NCI-H2196 (cell line): ENCODE measurements around the gene ELL.

ENCODE experiments used
- DNase-seq: peaks from one replicate; lab custom pipeline; 2025; ENCODE audit not compliant: unreplicated experiment; lab: John Stamatoyannopoulos, UW

ELL gene

GRCh38 chr19:18473003-18473705, 48.7 kb downstream of the ELL start:
- no peak for DNase-seq

GRCh38 chr19:18470787-18471186, 51.1 kb downstream of the ELL start:
- DNase-seq, result no peak

GRCh38 chr19:18469069-18469846, 52.6 kb downstream of the ELL start:
- peak; percentile 34 for DNase-seq

GRCh38 chr19:18468517-18468916, 53.4 kb downstream of the ELL start:
- no peak for DNase-seq

DNA sequence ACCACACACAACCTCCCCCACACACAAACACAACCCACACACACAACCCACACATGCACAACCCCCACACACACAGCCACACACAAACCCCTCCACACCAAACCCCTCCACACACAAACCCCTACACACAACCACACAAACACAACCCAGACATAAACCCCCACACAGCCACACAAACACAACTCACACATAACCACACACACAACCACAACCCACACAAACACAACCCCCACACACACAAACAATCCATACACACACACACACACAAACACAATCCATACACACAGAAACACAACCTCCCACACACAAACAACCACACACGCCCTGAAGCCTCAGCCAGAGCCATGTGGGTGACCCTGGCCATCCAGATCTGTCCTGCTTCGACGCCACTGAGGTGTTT, 53.9 kb downstream of the ELL start:
- DNase-seq, result no peak

DNA sequence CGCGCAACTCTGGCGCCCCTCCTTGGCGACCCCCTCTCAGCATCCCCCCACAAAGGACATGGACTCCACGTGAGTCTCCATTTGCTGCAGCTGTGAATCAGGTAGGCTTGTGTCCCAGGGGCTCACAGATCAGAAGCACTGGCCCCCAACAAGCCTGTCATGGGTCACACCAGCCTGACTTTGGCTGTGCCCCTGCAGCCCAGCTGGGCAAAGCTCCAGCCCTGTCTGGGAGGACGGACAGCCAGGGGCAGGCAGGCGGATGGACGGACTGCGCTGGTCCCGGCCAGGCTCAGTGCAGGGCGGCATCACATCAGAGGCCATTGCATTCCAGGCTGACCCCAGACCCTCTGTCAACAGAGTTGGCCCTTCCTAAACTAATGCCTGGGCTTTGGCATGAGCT, 55.5 kb downstream of the ELL start:
- no peak for DNase-seq

DNA sequence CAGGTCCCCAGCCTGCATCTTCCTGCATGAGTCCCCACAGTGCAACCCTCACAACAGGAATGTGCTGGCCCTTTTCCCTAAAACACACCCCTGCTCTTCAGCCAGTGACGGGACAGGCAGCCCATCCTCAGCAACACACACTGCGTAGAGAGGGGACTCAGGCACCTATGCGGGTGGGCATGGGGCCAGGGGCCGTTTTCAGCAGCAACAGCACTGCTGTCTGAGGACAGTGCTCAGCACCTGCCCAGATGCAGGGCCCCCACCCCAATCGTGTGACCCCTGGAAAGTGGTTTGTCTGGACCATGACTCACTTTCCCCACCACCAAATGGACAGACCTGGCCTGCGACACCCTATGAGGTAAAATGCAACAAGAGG, 55.9 kb downstream of the ELL start:
- no peak for DNase-seq

DNA sequence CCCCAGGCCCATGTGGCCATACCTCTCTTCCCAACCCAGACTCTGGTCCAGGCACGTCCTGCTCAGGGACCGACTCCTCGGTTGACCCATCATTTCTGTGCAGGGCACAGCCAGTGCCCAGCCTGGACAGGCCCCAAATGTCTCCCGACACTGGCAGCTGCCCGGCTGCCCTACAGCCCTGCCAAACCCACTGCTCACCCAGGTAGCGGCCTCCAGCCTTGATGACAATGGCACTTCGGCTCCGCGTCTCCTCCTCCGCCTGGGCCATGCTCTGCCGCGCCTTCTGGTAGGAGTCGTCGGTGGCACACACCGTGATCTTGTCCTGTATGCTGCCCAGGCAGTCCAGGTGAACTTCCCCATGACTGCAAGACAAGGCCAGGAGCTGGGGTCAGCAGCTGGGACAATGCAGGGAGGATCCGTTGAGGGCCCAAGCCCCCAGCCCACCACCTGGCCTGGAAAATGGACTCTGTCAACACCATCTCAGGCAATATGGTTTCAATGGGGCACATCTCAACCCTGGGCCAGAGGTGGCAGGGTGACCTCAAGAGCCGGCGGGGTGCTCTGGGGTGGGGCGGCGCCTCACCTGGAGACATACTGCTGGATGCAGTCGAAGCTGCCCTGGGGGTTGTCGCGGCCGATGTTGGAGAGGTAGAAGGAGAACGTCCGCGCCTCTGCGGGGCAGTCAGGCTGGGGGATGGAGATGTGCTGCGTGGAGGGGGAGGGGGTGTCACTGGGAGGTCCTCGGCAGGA, 56.5 kb downstream of the ELL start:
- no peak for DNase-seq

DNA sequence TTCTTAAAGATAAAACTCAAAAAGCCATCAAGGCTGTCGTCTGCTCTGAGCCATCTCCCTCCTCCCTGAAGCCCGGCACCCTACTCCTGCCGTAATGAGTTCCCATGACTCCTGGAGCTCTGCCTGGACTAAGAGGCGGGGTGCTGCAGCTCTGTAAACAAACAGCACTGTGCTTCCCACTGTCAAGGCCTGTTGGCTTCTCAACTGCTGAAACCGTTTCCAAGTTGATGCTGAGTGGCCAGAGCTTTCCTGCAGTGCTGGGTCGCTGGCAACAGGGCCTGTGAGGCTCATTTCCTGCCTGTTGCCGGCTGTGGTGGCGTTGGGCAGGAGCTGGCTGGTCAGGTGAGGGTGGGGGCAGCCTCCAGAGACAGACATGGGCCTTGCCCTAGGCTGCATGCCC, 57.2 kb downstream of the ELL start:
- DNase-seq, result peak; percentile 92

DNA sequence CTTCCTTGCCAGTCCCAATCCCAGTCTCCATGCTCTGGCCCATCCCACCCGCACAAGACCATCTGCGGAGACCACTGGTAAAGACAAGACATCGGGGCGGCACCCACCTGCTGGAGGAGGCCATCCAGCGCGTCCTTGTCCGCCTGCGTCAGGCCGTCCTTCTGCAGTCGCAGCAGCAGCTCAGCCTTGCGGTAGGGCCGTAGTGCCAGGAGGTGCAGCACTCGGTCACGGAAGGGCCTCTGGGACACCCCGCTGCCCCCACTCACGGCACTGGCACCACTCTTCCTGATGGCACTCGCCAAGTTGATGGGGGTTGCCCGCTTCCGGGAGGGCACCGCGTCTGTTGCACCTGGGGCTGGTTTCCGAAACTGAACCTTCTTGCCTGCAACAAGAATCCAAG, 60.4 kb downstream of the ELL start:
- no peak for DNase-seq

DNA sequence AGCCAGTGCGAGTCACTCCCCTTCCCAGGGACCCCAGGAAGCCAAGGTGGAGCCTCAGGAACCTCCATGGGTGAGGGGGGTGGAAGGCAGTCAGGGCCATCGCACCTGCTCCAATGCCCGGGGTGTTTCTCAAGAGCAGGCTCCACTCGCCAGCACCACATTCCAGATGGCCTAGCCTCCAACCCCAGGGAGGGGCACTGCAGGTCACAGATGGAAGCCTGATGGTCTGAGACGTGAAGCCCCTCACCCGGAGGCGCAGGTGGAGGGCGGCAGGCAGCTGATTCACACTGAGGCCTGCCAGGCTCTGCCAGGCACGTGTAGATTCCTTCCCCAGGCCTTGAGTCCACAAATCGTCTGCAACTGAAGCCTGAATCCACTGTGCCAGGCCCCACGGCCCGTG, 61.0 kb downstream of the ELL start:
- DNase-seq, result no peak

DNA sequence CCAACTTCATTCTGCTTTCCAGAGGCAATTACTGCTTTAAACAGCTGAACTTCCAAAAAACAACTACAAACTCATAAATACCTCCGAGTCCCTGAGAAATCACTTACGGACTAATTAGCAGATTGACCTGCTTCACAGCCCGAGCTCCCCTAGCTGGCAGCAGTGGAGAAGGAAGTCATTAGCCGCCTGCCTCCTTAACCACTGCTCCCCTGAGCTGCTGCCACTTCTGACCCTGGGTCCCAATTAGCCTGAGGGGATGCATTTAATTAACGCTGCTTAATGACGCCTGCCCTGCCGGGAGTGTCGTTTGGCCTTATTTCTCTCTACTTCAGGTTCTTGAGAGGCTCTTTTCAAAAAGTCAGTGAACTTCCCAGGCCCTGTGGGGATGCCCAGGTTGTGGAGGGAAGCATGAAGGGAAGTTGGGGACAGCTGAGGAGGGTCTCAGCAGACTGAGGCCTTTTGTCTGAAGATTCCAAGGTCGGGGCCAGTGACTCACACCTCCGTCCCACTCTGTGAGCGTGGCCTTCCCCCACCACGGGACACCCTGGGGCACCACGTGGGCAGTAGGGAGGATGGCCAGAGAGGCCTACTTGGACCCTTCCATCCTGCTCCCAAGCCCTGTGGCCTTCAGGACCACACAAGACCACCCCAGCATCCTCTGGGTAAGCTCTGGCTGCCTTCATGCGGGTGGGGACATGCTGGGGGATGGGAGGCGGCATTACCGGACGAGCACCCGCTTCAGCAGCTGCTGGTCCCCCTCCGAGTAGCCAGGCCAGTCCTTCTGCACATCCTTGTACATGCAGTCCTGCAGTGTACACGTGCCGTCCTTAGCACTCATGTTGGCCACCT, 64.2 kb downstream of the ELL start:
- DNase-seq, result no peak

DNA sequence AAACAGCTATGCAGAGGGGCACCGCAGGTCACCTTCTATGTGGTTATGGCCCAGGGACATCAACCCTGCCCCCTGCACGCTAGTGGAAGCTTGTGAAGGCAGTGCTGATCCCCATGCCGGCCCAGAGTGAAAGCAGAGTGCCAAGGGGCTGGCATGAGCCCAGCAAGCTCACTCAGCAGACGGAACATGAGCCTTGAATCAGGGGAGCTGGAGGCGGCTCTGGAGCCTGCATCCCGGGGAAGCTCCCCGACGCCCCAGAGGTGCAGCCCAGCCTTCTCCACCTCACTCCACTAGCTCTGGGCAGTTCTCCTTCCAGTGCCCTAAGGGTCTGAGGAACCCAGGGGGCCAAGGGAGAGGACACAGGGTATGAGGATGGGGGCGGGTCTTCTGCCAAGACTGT, 64.9 kb downstream of the ELL start:
- no peak for DNase-seq

DNA sequence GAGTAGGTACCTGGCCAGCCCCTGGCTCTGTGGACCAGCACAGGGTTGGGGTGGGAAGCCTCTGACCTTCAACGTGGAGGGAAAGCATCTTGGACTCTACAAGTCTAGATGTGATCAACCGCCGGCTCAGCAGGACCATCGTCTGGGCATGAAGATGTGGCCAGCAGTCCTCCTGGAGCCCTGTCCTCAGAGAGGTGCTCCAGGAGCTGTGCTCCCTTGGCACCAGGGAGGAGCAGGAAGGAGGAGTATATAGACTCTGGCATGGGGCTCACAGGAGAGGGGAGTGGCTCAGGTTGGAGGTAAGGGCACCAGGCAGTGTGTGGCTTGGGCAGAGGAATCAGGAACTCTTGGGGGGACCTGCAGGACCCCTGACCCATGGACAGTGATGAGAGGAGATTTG, 65.6 kb downstream of the ELL start:
- DNase-seq, result no peak

GRCh38 chr19:18453269-18454024, 68.4 kb downstream of the ELL start:
- DNase-seq, result no peak

DNA sequence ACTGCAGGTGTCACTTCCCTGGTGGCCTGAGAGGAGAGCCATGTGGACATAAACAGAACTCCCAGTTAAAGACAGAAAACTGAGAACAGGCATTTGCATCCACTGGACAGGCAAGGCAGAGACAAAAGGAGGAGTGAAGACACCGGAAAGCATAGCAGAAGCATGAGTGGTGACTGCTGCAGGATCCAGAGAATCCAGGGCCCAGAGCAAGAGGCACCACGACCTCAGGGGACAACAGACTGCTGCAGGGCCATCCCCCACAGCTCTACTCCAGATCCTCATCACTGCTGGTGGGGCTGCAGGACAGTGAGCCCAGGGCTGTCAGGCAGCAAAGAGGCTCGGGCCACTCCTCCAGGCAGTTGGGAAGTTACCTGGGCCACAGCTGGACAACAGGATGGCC, 69.5 kb downstream of the ELL start:
- DNase-seq, result no peak

- DNase-seq, result peak; percentile 84
Measured at GRCh38 chr19:18450931-18451836, 70.7 kb downstream of the ELL start.

DNA sequence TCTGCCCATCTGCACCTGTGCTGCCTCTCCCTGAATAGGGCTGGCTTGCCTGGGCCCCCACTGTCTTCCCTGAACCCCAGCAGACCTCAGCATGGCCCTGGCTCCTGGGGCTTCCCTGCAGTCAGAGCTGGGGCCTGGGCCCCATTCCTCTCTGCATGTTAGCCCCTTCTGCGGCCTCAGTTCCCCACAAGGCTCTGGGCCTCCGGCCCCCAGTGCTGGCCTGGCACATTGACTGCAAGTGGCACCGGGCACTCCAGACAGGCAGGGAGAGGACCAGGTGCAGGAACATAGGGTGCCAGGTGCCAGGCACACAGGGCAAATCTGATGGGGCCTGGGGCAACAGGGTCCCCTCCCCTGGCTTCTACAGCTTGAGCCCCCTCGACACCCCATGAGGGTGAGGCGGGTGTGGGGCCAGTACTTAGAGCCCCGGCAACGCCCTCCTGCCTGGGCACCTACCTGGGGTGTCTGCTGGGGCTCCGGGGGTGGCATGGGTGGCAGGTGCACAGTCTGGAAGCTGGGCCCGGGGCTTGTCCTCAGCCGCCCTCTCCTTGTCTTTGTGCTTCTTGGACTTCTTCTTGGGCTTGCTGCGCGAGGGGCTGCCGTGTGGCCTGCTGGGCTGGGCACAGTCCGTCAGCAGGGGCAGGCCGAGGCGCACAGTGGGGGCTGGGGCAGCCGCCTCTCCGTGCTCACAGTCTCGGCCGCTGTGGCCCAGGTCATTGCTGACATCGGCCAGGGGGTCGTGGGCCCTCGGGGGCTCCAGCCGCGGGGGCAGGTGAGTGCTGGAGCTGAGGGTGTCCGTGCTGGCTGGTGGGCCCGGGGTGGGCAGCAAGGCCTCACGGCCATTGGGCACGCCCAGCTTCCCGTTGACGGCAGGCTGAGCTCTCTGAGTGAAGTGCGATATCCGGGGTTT, 71.6 kb downstream of the ELL start:
- no peak for DNase-seq
